Measurements from ENCODE around the gene APC2. TPM values are rescaled to one million over a fixed set of nuclear protein-coding genes. Genes with fewer than 3 reads are reported as not detected.

APC2 gene
- total RNA-seq, 1 experiment from 2014 or later = 1.4 TPM

DNA sequence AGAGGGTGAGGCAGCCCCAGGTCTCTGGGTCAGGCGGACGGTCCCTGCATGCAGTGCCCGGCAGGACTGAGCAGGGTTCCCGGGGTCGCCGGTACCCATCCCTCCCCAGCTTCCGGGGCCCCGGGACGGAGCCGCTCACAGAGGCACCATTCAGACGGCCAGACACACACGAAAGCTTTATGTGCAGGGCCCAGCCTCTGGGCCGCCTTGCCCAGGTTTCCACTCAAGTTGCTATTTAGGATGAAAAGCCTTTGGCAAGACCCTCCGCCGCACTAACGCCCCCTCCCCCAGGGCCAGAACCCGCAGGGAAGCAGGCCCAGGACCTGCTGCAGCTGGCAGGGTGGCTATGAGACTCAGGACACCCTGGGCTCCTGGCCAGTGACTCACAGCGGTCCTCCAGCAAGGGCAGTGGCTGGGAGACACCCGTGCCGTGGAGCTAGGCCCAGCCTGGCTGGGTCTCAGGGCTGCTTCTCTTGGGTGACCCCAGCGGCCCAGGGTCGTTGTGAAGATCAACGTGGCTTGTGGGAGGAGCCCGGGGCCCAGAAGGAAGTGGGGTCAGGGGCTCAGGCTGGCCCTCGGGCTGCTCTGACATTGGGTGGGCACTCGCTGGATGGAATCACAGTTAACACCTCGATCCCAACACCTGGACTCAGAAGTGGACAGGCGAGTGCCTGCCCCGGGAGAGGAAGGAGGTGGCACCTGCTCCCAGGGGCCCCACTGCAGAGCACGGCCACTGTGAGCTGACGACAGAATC lies 24.3 kb downstream of the APC2 start:
- Histone ChIP-seq H3K9me3 (ENCODE audit: low read length) (no peaks in the 10 kb centered on the region), H3K36me3 (ENCODE audit: low read depth, low read length) (no peaks in the 10 kb centered on the region), H4K20me1 (ENCODE audit: low read length) (no peaks in the 10 kb centered on the region), H3K27ac (ENCODE audit: low read length) (no peak overlapping the region), H3K4me3 (ENCODE audit: low read length) (no peak overlapping the region), H3K27me3 (ENCODE audit: low read length) (no peaks in the 10 kb centered on the region), H3K4me2 (ENCODE audit: low read length) (no peak overlapping the region), H3K4me1 (ENCODE audit: insufficient read depth, low read length) (peaks cover 12% of the 10 kb centered on the region), H3F3A (ENCODE audit: low read length, unreplicated experiment) (no peaks in the 10 kb centered on the region), H3K79me2 (ENCODE audit: low read length) (peaks cover 25% of the 10 kb centered on the region), H2AFZ (ENCODE audit: low read length) (no peak overlapping the region), H3K9me2 (replicated peaks; ENCODE audit: low read length) (no peaks in the 10 kb centered on the region), H3K9ac (ENCODE audit: low read length) (no peak overlapping the region)
- intact Hi-C loops (cut with micrococcal nuclease) = no loop called here
- no TSS peak for BruUV-seq (replicated peaks)
- TF ChIP-seq EZH2phosphoT487 (IDR thresholded peaks at IDR 0.05; ENCODE audit: borderline replicate concordance, low read length) = no peak
- no peak for TF ChIP-seq EZH2 (IDR thresholded peaks at IDR 0.05; ENCODE audit: low read length, unreplicated experiment)
- TF ChIP-seq, protein P1, sequence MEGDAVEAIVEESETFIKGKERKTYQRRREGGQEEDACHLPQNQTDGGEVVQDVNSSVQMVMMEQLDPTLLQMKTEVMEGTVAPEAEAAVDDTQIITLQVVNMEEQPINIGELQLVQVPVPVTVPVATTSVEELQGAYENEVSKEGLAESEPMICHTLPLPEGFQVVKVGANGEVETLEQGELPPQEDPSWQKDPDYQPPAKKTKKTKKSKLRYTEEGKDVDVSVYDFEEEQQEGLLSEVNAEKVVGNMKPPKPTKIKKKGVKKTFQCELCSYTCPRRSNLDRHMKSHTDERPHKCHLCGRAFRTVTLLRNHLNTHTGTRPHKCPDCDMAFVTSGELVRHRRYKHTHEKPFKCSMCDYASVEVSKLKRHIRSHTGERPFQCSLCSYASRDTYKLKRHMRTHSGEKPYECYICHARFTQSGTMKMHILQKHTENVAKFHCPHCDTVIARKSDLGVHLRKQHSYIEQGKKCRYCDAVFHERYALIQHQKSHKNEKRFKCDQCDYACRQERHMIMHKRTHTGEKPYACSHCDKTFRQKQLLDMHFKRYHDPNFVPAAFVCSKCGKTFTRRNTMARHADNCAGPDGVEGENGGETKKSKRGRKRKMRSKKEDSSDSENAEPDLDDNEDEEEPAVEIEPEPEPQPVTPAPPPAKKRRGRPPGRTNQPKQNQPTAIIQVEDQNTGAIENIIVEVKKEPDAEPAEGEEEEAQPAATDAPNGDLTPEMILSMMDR (conservative IDR thresholded peaks at IDR 0.05; ENCODE audit: low read depth, low read length) = no peak
- DNase-seq (no peak), ATAC-seq (no peak)
- ChIA-PET POLR2A (ENCODE audit: unreplicated experiment) (no interaction called here), CTCF (no interaction called here)

DNA sequence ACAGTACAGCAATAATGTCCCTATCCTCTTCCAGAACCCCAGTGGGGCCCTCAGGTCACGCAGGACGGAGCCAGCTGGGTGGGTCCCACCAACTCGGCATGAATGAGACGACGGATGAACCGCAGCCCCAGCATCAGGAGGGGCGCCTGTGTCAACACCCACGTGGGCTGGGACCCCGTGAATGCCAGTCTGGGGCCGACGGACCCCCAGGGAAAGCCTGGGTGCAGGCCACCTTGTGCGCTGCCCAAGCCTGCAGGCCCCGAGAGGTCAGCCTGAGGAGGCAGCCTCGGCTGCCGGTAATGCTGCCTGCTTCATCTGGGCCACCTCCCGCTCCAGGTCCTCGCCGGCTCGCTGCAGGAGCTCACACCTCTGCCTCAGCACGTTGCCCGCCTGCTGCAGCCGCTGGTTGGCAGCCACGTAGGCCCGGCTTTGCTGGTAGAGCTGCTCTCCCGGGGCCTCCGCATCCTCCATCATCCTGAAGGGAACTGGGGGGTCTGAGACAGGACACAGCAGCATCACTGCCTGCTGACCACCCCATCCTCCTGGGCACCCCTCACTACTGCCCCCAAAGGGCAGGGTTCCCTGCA lies 24.9 kb downstream of the APC2 start:
- intact Hi-C loops (cut with micrococcal nuclease) = no loop called here
- Histone ChIP-seq H3K9me3 (ENCODE audit: low read length) (no peaks in the 10 kb centered on the region), H4K20me1 (ENCODE audit: low read length) (no peaks in the 10 kb centered on the region), H3K4me2 (ENCODE audit: low read length) (no peak overlapping the region), H2AFZ (ENCODE audit: low read length) (no peak overlapping the region), H3F3A (ENCODE audit: low read length, unreplicated experiment) (no peaks in the 10 kb centered on the region), H3K9ac (ENCODE audit: low read length) (no peak overlapping the region), H3K79me2 (ENCODE audit: low read length) (peaks cover 25% of the 10 kb centered on the region), H3K27me3 (ENCODE audit: low read length) (no peaks in the 10 kb centered on the region), H3K27ac (ENCODE audit: low read length) (no peak overlapping the region), H3K4me3 (ENCODE audit: low read length) (no peak overlapping the region), H3K9me2 (replicated peaks; ENCODE audit: low read length) (no peaks in the 10 kb centered on the region), H3K4me1 (ENCODE audit: insufficient read depth, low read length) (peaks cover 12% of the 10 kb centered on the region), H3K36me3 (ENCODE audit: low read depth, low read length) (no peaks in the 10 kb centered on the region)
- ChIA-PET POLR2A (ENCODE audit: unreplicated experiment) (no interaction called here), CTCF (no interaction called here)
- no peak for ATAC-seq
- TF ChIP-seq, protein P1 (conservative IDR thresholded peaks at IDR 0.05; ENCODE audit: low read depth, low read length) = no peak
- TF ChIP-seq EZH2 (IDR thresholded peaks at IDR 0.05; ENCODE audit: low read length, unreplicated experiment) (no peak), EZH2phosphoT487 (IDR thresholded peaks at IDR 0.05; ENCODE audit: borderline replicate concordance, low read length) (no peak)
- no TSS peak for BruUV-seq (replicated peaks)
- no peak for DNase-seq

Data from PC-3 (cell line).